Activated gamma-delta T cell treated with Interleukin-2 at 50 U/mL for 16 hours (primary cell): ENCODE results near the gene ADAM11.
"Not testable (repeated sequence)": the region's sequence is repeated elsewhere in the genome, so short reads cannot be mapped to it uniquely, and the experiment has no call there.

Experiments used
- DNase-seq: peaks from one replicate; pipeline ENCODE4 v3.0.0-alpha.2; 2020

ADAM11 gene

GRCh38 chr17:44758414-44759085 is at the start of gene ADAM11:
Gene ADAM11 (plus strand): TSS chr17:44758988. CDS start chr17:44759200, 212 bp downstream.
- DNase-seq, result no peak

- no peak for DNase-seq
Measured at GRCh38 chr17:44719444-44719843, 39.3 kb upstream of the ADAM11 start.

- no peak for DNase-seq
Measured at GRCh38 chr17:44722254-44722653, 36.5 kb upstream of the ADAM11 start.

- DNase-seq, result not testable (repeated sequence)
Measured at GRCh38 chr17:44726121-44726520, 32.7 kb upstream of the ADAM11 start.

GRCh38 chr17:44733753-44734152 is 25.0 kb upstream of the ADAM11 start:
- DNase-seq, result no peak

- no peak for DNase-seq
Measured at GRCh38 chr17:44734272-44734671, 24.5 kb upstream of the ADAM11 start.

GRCh38 chr17:44736551-44737240 is 22.1 kb upstream of the ADAM11 start:
- no peak for DNase-seq

GRCh38 chr17:44738214-44738906 is 20.4 kb upstream of the ADAM11 start:
- DNase-seq, result no peak

GRCh38 chr17:44741316-44741715 is 17.5 kb upstream of the ADAM11 start:
- no peak for DNase-seq

- DNase-seq, result no peak
Measured at GRCh38 chr17:44745301-44745700, 13.5 kb upstream of the ADAM11 start.

GRCh38 chr17:44745738-44746137 is 13.1 kb upstream of the ADAM11 start:
- DNase-seq, result not testable (repeated sequence)

- DNase-seq, result no peak
Measured at GRCh38 chr17:44747566-44747965, 11.2 kb upstream of the ADAM11 start.

GRCh38 chr17:44749076-44749979 is 9.5 kb upstream of the ADAM11 start:
- DNase-seq, result no peak

- DNase-seq, result no peak
Measured at GRCh38 chr17:44749980-44750318, 8.8 kb upstream of the ADAM11 start.

- DNase-seq, result no peak
Measured at GRCh38 chr17:44751331-44751730, 7.5 kb upstream of the ADAM11 start.

- no peak for DNase-seq
Measured at GRCh38 chr17:44751806-44752205, 7.0 kb upstream of the ADAM11 start.

GRCh38 chr17:44752953-44753861 is 5.6 kb upstream of the ADAM11 start:
- no peak for DNase-seq

- DNase-seq, result no peak
Measured at GRCh38 chr17:44754276-44754675, 4.5 kb upstream of the ADAM11 start.

GRCh38 chr17:44755180-44755579 is 3.6 kb upstream of the ADAM11 start:
- not testable (repeated sequence) for DNase-seq

- DNase-seq, result no peak
Measured at GRCh38 chr17:44757045-44757917, 1.5 kb upstream of the ADAM11 start.

GRCh38 chr17:44757918-44758413 is 822 bp upstream of the ADAM11 start:
- no peak for DNase-seq
